ENCODE data around the gene CACNB4.
"Not testable (repeated sequence)": the region's sequence is repeated elsewhere in the genome, so short reads cannot be mapped to it uniquely, and the experiment has no call there.

Gene CACNB4

DNA sequence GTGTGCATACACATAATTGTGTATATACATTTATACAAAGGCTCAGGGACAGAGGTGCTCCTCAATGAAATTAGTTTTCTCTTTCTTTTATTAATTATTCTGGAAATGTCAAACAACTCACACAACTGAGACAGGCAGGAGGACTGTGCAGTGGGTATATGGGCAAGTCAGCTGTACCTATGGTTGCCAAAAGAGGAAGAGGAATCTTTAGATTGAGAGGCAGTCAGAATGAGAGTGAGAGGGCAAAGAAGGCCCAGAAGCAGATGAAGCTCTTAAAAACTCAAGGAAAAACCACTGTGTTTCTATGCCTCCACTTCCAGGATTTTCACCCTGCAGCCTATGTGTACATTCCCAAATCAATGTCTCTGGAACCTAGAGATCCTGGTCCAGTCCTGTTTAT, 79.1 kb downstream of the CACNB4 start:
- DNase-seq (ENCODE audit: low read depth): no peak

DNA sequence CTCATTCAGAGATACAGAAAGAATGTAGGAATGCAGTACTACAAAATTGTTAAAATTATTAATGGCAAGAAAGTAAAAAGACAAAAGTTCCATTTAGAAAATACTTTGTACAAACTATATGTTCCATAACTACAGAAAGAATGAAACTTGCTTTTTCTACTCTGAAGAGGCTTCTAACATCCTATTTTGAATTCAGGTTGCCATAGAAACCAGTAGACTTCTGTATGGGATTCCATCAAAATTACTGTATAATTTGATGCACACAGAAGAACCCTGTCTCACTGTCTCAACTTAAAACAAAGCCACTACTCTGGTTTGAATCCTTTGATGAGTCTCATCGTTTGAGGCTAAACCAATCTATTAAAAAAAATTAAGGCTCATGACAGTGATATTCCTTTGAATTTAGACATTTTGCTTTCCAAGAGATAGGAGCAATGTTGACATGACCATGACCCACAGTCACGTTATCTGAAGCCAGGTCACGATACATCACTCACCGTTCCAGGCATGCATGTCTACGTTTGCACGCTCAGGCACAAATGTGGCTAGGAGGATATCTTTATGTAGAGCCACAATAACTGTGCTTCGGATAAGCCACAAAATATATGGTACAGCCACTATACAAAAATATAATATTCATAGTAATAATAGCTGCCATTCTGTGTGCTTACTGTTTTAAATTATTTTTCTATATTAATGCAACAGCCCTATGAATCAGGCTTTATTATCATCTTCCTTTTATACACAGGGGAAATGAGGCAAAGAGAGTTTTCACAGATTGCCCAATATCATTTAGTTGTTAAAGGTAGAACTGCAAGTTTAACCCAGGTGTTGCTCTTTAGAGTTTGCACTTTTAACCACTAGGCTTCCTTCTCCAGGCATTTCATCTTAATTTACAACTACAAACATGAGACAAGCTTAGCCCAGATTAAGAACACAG, 82.4 kb downstream of the CACNB4 start:
- no peak for DNase-seq (ENCODE audit: low read depth)

DNA sequence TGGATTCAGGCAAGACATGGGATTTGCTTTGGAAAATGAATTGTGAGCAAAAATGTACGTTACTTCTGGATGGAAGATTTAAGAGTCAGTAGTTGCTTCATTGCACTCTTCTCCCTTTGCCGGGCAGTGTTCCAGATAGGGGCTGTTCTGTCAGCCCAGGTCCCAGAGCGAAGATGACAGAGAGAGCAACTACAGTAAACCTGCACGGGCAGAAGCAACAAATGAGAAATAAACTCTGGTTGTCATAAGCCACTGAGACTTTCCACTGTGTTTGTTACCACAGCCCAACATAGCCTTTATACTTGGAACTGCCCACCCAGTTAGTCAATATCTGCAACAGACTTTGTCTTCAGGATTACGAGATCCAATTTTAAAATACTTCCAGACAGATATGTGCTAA, 83.3 kb downstream of the CACNB4 start:
- no peak for DNase-seq (ENCODE audit: low read depth)

- DNase-seq (ENCODE audit: low read depth): no peak
Observed at GRCh38 chr2:152012697-152013096, 86.1 kb downstream of the CACNB4 start.

- DNase-seq (ENCODE audit: low read depth): no peak
Observed at GRCh38 chr2:152011724-152012123, 87.1 kb downstream of the CACNB4 start.

- DNase-seq (ENCODE audit: low read depth): no peak
Observed at GRCh38 chr2:152005607-152006006, 93.2 kb downstream of the CACNB4 start.

- not testable (repeated sequence) for DNase-seq (ENCODE audit: low read depth)
Observed at GRCh38 chr2:152003283-152003682, 95.6 kb downstream of the CACNB4 start.

- DNase-seq (ENCODE audit: low read depth): no peak
Observed at GRCh38 chr2:151999053-151999452, 99.8 kb downstream of the CACNB4 start.

DNA sequence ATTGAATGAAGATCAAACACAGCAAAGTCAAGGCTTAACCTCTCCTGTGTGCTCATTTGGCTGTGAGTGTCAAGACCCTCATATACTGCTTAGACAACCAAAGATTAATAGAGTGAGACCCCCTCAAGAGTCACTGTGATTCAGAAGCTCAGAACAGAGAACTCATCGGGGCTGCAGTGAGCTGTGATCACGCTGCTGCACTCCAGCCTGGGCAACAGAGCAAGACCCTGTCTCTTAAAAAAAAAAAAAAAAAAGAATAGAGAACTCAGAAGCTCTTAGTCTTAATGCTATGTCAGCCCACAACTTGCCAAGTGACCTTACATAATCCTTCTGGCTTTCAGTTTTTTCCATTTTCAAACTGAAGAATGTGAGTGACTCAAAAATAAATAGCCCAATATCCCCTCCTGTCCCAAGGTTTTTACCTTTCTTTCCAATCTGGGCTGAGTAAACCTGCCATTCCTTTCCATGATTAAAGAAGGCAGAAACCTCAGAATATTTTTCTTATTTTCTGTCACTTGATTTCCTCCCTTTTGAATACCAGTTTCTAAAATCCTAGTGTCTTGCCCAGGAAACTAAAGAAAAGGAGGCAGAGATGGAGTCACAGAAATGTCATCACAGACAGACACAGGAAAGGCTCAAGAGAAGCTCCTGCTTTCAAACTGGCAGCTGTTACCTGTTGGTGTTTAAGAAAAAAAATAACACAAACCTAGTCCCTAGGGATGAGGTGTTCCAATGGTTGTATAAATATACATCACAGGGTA, 102.4 kb downstream of the CACNB4 start:
- DNase-seq (ENCODE audit: low read depth): no peak

DNA sequence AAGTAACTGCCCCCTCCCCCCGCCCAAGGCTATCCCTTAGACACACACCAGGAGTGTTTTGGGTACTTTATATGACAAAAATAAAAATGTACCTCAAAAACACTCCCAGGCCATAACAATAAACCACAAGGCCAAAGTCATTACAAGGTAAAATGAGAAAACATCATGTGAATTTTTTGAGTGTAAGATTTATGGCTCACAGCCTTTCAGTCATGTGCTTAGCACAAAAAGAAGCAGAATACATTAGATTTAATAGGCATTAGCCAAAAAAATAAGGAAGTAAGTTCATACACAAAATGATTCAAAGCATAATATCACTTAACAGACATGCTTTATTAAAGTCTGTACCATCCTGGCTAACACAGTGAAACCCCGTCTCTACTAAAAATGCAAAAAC, 103.7 kb downstream of the CACNB4 start:
- DNase-seq (ENCODE audit: low read depth): no peak

GRCh38 chr2:151994178-151994577, 104.7 kb downstream of the CACNB4 start:
- DNase-seq (ENCODE audit: low read depth): not testable (repeated sequence)

GRCh38 chr2:151991010-151991409, 107.8 kb downstream of the CACNB4 start:
- DNase-seq (ENCODE audit: low read depth): no peak

- DNase-seq (ENCODE audit: low read depth): no peak
Observed at GRCh38 chr2:151989378-151989777, 109.5 kb downstream of the CACNB4 start.

DNA sequence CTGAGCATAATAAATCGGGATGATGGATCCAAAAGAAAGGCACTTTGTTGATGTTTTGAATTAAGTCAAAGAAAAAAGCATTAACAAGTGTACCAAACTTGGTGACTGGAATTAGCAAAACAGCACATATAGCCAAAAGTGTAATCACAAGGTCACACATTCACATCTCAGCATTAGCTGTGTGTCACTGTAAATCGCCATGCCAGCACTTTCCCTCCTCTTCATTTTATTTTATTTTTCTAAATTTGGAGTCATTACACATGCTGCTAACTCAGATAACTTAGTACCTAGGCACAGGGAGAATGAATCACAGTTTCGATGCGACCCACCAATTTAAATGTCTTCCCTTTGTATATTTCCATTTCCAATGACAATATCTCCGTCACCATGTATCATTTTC, 111.4 kb downstream of the CACNB4 start:
- no peak for DNase-seq (ENCODE audit: low read depth)

GRCh38 chr2:151984424-151985083, 114.3 kb downstream of the CACNB4 start:
- DNase-seq (ENCODE audit: low read depth): no peak

DNA sequence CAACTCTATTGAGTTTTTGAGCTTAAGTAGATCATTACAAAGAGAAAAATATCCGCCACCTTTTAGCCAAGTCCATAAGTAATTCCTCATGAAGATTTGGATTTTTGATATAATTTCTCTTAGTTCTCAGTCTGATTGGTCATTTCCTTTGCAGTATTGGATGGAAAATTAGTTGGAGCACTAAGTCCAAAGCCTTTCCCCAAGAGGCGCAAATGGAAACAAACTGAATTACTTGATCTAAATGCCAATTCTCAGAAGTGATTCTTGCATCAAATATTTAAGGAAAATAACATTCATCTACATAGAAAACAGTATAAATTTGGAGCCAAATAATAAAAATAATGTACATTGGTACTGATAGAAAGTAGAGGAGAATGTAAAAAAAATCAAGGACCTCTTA, 115.6 kb downstream of the CACNB4 start:
- DNase-seq (ENCODE audit: low read depth): no peak

GRCh38 chr2:151981886-151982285, 117.0 kb downstream of the CACNB4 start:
- no peak for DNase-seq (ENCODE audit: low read depth)

GRCh38 chr2:151979694-151980093, 119.2 kb downstream of the CACNB4 start:
- no peak for DNase-seq (ENCODE audit: low read depth)

DNA sequence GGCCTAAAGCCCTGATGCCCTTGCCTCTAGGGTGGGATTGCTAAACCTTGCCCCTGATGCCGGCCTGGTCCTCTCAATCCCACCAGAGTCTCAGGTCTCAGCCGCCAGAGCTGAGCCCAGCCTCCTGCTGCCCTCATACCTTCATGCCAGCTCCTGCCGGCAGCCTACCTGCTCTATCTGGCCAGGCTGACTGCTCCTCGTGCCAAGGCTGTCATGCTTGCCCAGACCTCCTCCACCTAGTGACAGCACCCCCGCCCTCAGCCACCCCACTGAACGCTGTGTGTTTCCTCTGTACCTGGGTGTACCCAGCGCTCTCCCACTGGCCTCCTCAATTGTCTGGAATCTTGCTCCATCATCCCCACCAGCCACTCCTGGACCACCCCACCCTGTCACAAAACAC, 120.1 kb downstream of the CACNB4 start:
- no peak for DNase-seq (ENCODE audit: low read depth)

DNA sequence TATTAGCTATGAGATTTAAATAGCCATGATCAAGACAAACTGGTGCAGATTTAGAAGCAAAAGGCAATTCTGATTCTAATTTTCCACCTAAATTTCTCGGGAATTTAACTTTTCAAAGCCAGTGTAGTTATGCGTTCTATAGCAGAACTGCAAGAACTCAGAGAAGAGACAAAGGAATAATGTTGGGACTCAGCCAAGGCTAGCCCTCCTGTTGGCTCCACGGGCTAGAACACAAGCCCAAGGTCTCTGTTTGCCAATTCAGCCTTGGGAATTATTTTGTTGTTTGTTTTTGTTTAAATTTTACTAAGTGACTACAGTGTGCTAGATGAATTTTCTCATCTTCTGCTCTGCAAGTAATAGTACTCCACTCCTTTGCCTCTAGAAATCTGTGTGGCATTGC, 121.2 kb downstream of the CACNB4 start:
- DNase-seq (ENCODE audit: low read depth): no peak

DNA sequence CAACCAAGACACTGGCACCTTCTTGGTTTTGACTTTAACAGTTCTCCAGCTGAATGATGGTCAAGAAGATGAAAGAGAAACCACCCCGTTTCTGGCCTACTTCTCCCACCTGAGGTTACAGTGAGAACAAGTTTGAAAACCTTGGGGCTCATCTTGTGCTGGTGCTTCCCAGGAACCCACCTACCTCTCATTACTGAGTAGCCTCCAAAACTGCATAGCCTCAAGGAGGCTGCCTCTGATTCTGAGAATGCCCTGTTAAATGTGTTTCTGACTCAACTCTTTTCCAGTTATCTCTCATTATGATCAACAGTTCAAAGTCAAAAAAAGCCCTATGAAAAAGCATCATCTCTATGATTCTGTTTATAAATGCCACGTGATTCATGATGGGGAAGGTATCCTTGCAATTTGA, 121.9 kb downstream of the CACNB4 start:
- DNase-seq (ENCODE audit: low read depth): no peak

All from GM04503 (cell line).